T-cell (primary cell): ENCODE data around the gene KRTAP10-12. TPM values are rescaled to one million over a fixed set of nuclear protein-coding genes. Genes with fewer than 3 reads are reported as not detected.

ENCODE experiments used
- ATAC-seq, 4 experiments: fragments of 200-7000 bp in 3 of 4; fragments of 150-1000 bp in 1 of 4; cut with Tn5 transposase; replicated peaks in 1 of 4; 1 replicate in 3 of 4; 2 replicates in 1 of 4; pipeline ENCODE4 v1.10.0; 2021; ENCODE audit warnings: moderate library complexity in 3 of 4, mild to moderate bottlenecking in 2 of 4, moderate number of reproducible peaks in 1 of 4
- CTCF ChIA-PET, 2 donors: fragments of 300-600 bp; sonication (Branson Sonifier 250); formaldehyde crosslinking; loops; one replicate each; lab custom pipeline; 2022; ENCODE audit warnings: antibody characterized with exemption in 2 of 2; lab: Charles Lee
- POLR2A ChIA-PET, 2 donors: fragments of 300-600 bp; sonication (Branson Sonifier 250); formaldehyde crosslinking; loops; one replicate each; lab custom pipeline; 2022; ENCODE audit warnings: antibody characterized with exemption in 2 of 2; lab: Charles Lee
- DNase-seq, 35 experiments: peaks; one replicate each; pipeline versions ENCODE4 v3.0.0 to v3.0.0-alpha.2; 2013 to 2023
- H3K27ac ChIP-seq: one replicate; pipeline ENCODE4 v1.5.1; 2013; ENCODE audit warnings: low read length
- H3K27me3 ChIP-seq, 2 experiments: replicated peaks in 1 of 2; 1 replicate in 1 of 2; 2 replicates in 1 of 2; pipeline versions ENCODE4 v1.6.1 to v1.7.0; 2013; ENCODE audit warnings: low read length in 1 of 2, mixed read lengths in 1 of 2; ENCODE audit not compliant: control insufficient read depth in 2 of 2, insufficient read depth in 2 of 2; ENCODE audit errors: extremely low read depth in 1 of 2
- H3K36me3 ChIP-seq, 2 donors: 1 replicate in 1 of 2; 2 replicates in 1 of 2; pipeline versions ENCODE4 v1.6.1 to v1.7.0; 2013; ENCODE audit warnings: low read length in 1 of 2; ENCODE audit not compliant: control insufficient read depth in 2 of 2, insufficient read depth in 1 of 2; ENCODE audit errors: extremely low read depth in 1 of 2
- H3K4me1 ChIP-seq, 2 experiments: 1 replicate in 1 of 2; 2 replicates in 1 of 2; pipeline versions ENCODE4 v1.6.1 to v1.7.0; 2013; ENCODE audit warnings: low read length in 2 of 2, mixed read lengths in 1 of 2; ENCODE audit not compliant: insufficient read depth in 2 of 2, control insufficient read depth in 1 of 2; ENCODE audit errors: extremely low read depth in 1 of 2
- H3K4me3 ChIP-seq, 2 donors: 1 replicate in 1 of 2; 2 replicates in 1 of 2; pipeline versions ENCODE4 v1.5.1 to v1.7.0; 2013; ENCODE audit warnings: mild to moderate bottlenecking in 2 of 2, low read length in 1 of 2, moderate library complexity in 1 of 2; ENCODE audit not compliant: control insufficient read depth in 1 of 2; ENCODE audit errors: extremely low read depth in 1 of 2
- H3K9me3 ChIP-seq: 2 replicates; pipeline ENCODE4 v1.7.0; 2013
- H3K27ac Mint-ChIP-seq, 2 donors: one replicate each; pipeline ENCODE4 v1.8.0; 2020 to 2021; ENCODE audit warnings: mild to moderate bottlenecking in 2 of 2, mixed read lengths in 2 of 2
- H3K27me3 Mint-ChIP-seq, 2 donors: one replicate each; pipeline ENCODE4 v1.8.0; 2021 to 2022; ENCODE audit warnings: mixed read lengths in 2 of 2
- H3K36me3 Mint-ChIP-seq: one replicate; pipeline ENCODE4 v1.8.0; 2021; ENCODE audit warnings: mixed read lengths
- H3K4me1 Mint-ChIP-seq, 3 donors: one replicate each; pipeline ENCODE4 v1.8.0; 2020 to 2022; ENCODE audit warnings: mixed read lengths in 3 of 3, mild to moderate bottlenecking in 1 of 3
- H3K4me3 Mint-ChIP-seq, 3 donors: one replicate each; pipeline ENCODE4 v1.8.0; 2020 to 2022; ENCODE audit warnings: mild to moderate bottlenecking in 3 of 3, mixed read lengths in 3 of 3, moderate library complexity in 3 of 3
- H3K9me3 Mint-ChIP-seq, 3 donors: one replicate each; pipeline ENCODE4 v1.8.0; 2020 to 2022; ENCODE audit warnings: mixed read lengths in 3 of 3
- WGBS: methylation state at CpG from one replicate; pipeline ENCODE4 v1.1.5; 2013; ENCODE audit warnings: missing lambda C conversion rate; ENCODE audit not compliant: insufficient coverage; 5-methylcytosine and 5-hydroxymethylcytosine counted together
- total RNA-seq, 35 experiments: library from RNA in 6 of 35; stranded (reverse) in 6 of 35; fragments of 120-200 nt in 1 of 35; gene quantifications; one replicate each; pipeline versions ENCODE4 v1.2.1 to v1.2.4 and lab custom pipeline; 2013 to 2026

The KRTAP10-12 gene
- total RNA-seq, 5 donors from 2014 or later (not counting 1 experiment from before 2014, with no cell fraction given) = not detected

DNA sequence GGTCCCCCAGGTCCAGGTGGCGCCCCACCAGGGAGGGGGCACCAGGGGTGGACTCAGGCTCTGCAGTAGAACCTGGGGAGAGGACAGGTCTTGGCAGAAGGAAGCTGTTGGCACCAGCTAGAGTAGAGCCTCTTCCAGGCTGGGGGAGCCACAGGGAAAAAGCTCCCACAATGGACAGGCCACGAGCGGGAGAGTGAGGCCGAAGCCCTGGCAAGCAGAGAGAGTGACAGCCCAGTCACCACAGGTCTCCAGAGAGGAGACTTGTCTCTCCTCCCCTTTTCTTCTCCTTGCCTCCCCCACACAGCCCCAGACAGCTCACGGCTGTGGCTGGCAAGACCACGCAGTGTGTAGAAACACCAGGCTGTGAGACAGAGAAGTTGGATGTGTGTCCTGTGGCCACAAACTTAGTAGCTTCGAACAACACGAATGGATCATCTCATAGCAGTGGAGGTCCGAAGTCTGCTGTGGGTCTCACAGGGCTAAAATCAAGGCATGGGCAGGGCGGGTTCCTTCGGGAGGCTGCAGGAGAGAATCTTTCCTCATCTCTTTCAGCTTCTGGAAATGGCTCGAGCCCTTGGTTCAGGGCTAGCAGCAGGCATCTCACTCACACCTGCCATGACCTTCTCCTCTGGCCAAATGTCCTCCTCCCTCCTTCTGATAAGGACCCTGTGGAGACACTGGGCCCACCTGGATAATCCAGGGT lies 45.8 kb upstream of the KRTAP10-12 start:
- ChIA-PET CTCF (no interaction called here), POLR2A (interaction anchor here in 1 of 2 donors (0.5 to 0.8 kb wide), 2 partner anchors 35 to 1774 kb away, joined by 3 to 7 read pairs; no protein-coding TSS in a partner anchor)
- DNase-seq (no peak), ATAC-seq (no peak)
- Mint-ChIP-seq H3K36me3 (peaks cover 1% of the 10 kb centered on the region), H3K4me1 (peaks cover 26 to 40% (median 27%) of the 10 kb centered on the region in 3 donors), H3K9me3 (peaks cover under 1% of the 10 kb centered on the region in 3 donors), H3K4me3 (no peak overlapping the region), H3K27me3 (no peaks in the 10 kb centered on the region), H3K27ac (peak overlapping the region in 1 of 2 donors; percentile 28)
- H3K36me3 ChIP-seq = no peaks in the 10 kb centered on the region
- H3K4me1 ChIP-seq = peaks cover 0 to 33% of the 10 kb centered on the region in 2 experiments
- 89% methylated on average over 11 of the region's 12 CpGs for WGBS
- no peak overlapping the region for H3K4me3 ChIP-seq
- no peak overlapping the region for H3K27ac ChIP-seq
- no peaks in the 10 kb centered on the region for H3K9me3 ChIP-seq
- H3K27me3 ChIP-seq = no peaks in the 10 kb centered on the region

DNA sequence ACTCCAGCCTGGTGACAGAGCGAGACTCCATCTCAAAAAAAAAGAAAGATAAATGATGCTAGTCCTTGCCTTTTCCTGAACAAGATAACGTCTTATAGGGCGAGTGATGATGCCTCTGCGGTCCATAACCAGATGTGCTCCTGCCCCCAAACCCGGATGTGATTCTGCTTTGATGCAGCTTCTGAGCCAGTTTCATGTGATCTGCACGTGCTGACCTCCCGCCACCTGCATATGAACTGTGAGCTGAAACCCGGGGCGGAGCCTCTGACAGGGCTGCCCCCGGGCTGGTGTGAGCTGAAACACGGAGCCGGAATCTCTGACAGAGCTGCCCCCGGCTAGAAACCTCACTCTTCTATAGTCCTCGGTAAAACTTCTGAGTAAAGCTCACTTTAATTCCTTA lies 43.8 kb upstream of the KRTAP10-12 start:
- Histone ChIP-seq H3K27me3 (no peaks in the 10 kb centered on the region), H3K9me3 (no peaks in the 10 kb centered on the region), H3K27ac (peak overlapping the region; percentile 82), H3K4me3 (no peak overlapping the region), H3K36me3 (no peaks in the 10 kb centered on the region), H3K4me1 (peaks cover 0 to 51% of the 10 kb centered on the region in 2 experiments)
- DNase-seq = peak in 2 of 35 experiments; percentile 10 to 21
- H3K4me1 Mint-ChIP-seq = peaks cover 39 to 55% (median 46%) of the 10 kb centered on the region in 3 donors
- peak overlapping the region; percentile 28 to 92 for H3K27ac Mint-ChIP-seq
- ChIA-PET CTCF (interaction anchor here in 1 of 2 donors (0.7 kb wide), 1 partner anchor 34 kb away, joined by 3 read pairs; no protein-coding TSS in a partner anchor), POLR2A (no interaction called here)
- no peaks in the 10 kb centered on the region for H3K27me3 Mint-ChIP-seq
- 91% methylated on average over 11 of the region's 14 CpGs for WGBS
- ATAC-seq = no peak
- H3K4me3 Mint-ChIP-seq = no peak overlapping the region
- H3K36me3 Mint-ChIP-seq = peaks cover 14% of the 10 kb centered on the region
- peaks cover 10 to 16% (median 14%) of the 10 kb centered on the region in 3 donors for H3K9me3 Mint-ChIP-seq

DNA sequence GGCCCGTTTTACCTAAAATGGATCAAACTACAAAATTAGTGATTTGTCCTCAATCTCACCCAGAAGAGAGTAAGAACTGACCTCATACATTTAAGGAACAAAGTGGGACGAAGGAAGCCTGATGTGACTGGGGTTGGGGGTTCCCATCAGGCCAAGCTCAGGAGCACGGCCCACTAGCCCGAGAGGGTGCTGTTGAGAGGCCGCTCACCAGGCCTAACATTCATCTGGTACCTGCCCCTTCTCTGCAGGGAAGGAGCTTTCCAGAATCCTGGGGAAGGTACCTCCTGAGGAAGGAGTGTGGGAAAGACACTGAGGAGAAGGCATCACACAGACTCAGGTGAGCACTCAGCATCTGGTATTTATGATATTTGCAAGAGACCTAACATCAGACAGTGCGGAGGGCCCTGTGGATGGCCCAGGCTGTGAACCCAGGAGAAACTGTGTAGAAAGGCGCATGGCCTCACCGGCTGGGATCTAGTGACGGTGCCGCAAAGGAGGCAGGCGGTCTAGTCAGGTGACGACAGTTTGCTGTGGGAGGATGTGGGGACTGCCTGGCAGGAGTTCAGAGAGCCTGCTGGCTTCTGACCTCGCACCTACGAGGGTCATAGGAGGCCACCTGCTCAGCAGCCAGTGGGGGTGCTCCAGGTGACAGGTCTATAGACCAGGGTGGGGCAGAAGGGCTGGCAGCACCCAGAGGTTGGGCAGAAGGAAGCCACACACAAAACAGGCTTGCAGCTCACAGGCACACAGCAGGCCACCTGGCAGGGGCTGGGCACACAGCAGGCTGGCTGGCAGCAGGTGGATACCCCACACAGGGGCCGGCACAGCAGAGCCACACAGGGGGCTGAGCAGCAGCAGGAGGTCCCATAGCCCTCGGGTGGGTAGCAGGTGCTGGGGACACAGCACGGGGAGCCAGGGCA lies 43.1 kb upstream of the KRTAP10-12 start:
- Histone ChIP-seq H3K27me3 (no peaks in the 10 kb centered on the region), H3K9me3 (no peaks in the 10 kb centered on the region), H3K4me3 (no peak overlapping the region), H3K4me1 (peaks cover 0 to 59% of the 10 kb centered on the region in 2 experiments), H3K27ac (peak overlapping the region; percentile 82), H3K36me3 (no peaks in the 10 kb centered on the region)
- ChIA-PET CTCF (interaction anchor here in 1 of 2 donors (0.7 to 1.0 kb wide), 2 partner anchors 35 kb away, joined by 3 to 4 read pairs; no protein-coding TSS in a partner anchor), POLR2A (no interaction called here)
- 46% methylated on average over 13 of the region's 17 CpGs for WGBS
- Mint-ChIP-seq H3K27me3 (no peaks in the 10 kb centered on the region), H3K36me3 (peaks cover 14% of the 10 kb centered on the region), H3K4me3 (peak overlapping the region; percentile 21 to 65 (median 25)), H3K27ac (peak overlapping the region; percentile 82 to 92), H3K4me1 (peaks cover 47 to 63% (median 54%) of the 10 kb centered on the region in 3 donors), H3K9me3 (peaks cover 10 to 16% (median 14%) of the 10 kb centered on the region in 3 donors)
- DNase-seq (peak; percentile 32 to 86 (median 76)), ATAC-seq (peak; percentile 23 to 70 (median 59))

DNA sequence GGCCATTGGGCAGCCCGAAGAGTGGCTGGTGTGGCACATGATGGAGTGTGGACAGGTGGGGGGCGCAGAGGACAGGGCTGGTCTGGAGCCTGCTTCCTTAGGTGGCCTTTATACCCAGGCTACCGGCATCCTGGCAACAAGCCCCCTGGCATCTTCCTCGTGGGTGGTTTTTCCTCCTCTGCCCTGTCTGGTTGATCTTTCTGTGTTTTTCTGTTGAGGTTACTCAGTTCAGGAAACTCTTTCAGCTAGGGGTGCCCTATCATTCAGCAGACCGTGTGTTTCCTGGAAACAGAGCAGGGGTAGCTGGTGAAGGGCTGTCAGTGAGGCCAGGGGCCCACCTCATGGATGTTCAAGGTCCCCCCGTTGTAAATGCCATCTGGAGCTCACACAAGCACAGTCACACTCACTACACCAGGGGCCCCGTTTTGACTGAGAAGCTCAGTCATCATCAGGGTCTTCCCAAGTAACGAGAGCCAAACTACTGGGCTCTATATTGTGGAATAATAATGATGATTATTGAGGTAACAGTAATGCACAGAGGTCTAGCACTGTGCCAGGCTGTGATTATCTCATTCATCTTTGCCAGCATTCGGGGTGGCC lies 42.3 kb upstream of the KRTAP10-12 start, which contains the start of gene KRTAP12-4:
Gene KRTAP12-4 (minus strand): TSS at position 84 of the 600 bp plus-strand sequence. CDS start 45 bp downstream, at position 39.
- ChIA-PET POLR2A (no interaction called here), CTCF (interaction anchor here in 1 of 2 donors (1.0 kb wide), 1 partner anchor 36 kb away, joined by 4 read pairs; no protein-coding TSS in a partner anchor)
- Histone ChIP-seq H3K36me3 (no peaks in the 10 kb centered on the region), H3K27ac (peak within 1 kb of the TSS; percentile 82), H3K9me3 (no peaks in the 10 kb centered on the region), H3K4me1 (peaks cover 0 to 66% of the 10 kb centered on the region in 2 experiments), H3K4me3 (no peak within 1 kb of the TSS), H3K27me3 (no peaks in the 10 kb centered on the region)
- Mint-ChIP-seq H3K4me1 (peaks cover 55 to 70% (median 61%) of the 10 kb centered on the region in 3 donors), H3K9me3 (peaks cover 10 to 16% (median 14%) of the 10 kb centered on the region in 3 donors), H3K4me3 (peak within 1 kb of the TSS; percentile 21 to 65 (median 25)), H3K27me3 (no peaks in the 10 kb centered on the region), H3K27ac (peak within 1 kb of the TSS; percentile 82 to 92), H3K36me3 (peaks cover 14% of the 10 kb centered on the region)
- ATAC-seq (peak in 1 of 4 experiments; percentile 19), DNase-seq (peak in 3 of 35 experiments; percentile 19 to 40 (median 24))
- WGBS = 50% methylated on average over 2 of the region's 9 CpGs

DNA sequence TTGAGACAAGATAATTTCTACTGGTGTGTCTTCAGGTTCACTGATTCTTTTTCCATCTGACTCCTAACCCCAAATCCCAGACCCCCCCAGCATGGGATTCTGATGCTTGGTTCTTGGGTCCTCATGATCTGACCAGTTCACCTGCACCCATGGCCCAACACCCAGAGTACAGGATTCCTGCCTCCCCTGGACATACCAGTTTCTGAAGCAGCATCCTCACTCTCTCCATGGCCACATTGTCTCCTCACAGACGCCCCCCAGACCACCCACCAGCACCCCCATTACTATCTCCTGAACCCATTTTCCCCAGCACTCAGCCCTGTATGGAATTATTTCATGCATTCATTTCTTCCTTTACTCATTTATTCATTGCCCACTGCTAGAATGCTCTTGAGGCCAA lies 40.1 kb upstream of the KRTAP10-12 start:
- Mint-ChIP-seq H3K9me3 (peaks cover 10 to 21% (median 14%) of the 10 kb centered on the region in 3 donors), H3K27me3 (no peaks in the 10 kb centered on the region), H3K4me1 (peaks cover 60 to 75% (median 68%) of the 10 kb centered on the region in 3 donors), H3K4me3 (peak overlapping the region; percentile 58 to 72 (median 60)), H3K27ac (peak overlapping the region; percentile 89 to 98), H3K36me3 (peaks cover 14% of the 10 kb centered on the region)
- no peaks in the 10 kb centered on the region for H3K36me3 ChIP-seq
- DNase-seq (no peak), ATAC-seq (no peak)
- WGBS = 69% methylated on average over 1 of the region's 1 CpG
- H3K9me3 ChIP-seq = no peaks in the 10 kb centered on the region
- ChIA-PET POLR2A (no interaction called here), CTCF (interaction anchor here in 1 of 2 donors (0.6 to 1.3 kb wide), 5 partner anchors 14 to 144 kb away, joined by 3 to 10 read pairs (median 4); partner anchors contain the start of gene UBE2G2)
- H3K27ac ChIP-seq = peak overlapping the region; percentile 93
- H3K4me3 ChIP-seq = no peak overlapping the region
- no peaks in the 10 kb centered on the region for H3K27me3 ChIP-seq
- H3K4me1 ChIP-seq = peaks cover 0 to 62% of the 10 kb centered on the region in 2 experiments
